OCI-LY1 (cell line): ENCODE data around the gene GAN.

Experiments used
- H2AFZ ChIP-seq: fragments of 200-600 bp; sonication (generic), shearing (Covaris generic); 2 replicates; pipeline ENCODE4 v1.6.0; 2014; ENCODE audit warnings: antibody characterized with exemption, mild to moderate bottlenecking, low read length
- H3F3A ChIP-seq: fragments of 200-600 bp; sonication (generic), shearing (Covaris generic); 2 replicates; pipeline ENCODE4 v1.6.0; 2014; ENCODE audit warnings: mild to moderate bottlenecking, antibody characterized with exemption, low read length, moderate library complexity; ENCODE audit not compliant: insufficient read depth
- H3K27ac ChIP-seq: fragments of 200-600 bp; sonication (generic); 2 replicates; pipeline ENCODE4 v1.5.1; 2014; ENCODE audit warnings: low read length, mixed run types, mild to moderate bottlenecking, low read depth; ENCODE audit not compliant: poor library complexity, severe bottlenecking
- H3K27me3 ChIP-seq: fragments of 200-600 bp; sonication (generic); 2 replicates; pipeline ENCODE4 v1.6.0; 2014; ENCODE audit warnings: antibody characterized with exemption, mild to moderate bottlenecking, low read length, moderate library complexity; ENCODE audit not compliant: insufficient read depth
- H3K36me3 ChIP-seq: fragments of 200-600 bp; sonication (generic); 2 replicates; pipeline ENCODE4 v1.6.1; 2014; ENCODE audit warnings: mild to moderate bottlenecking, antibody characterized with exemption, low read length, moderate library complexity, mixed read lengths; ENCODE audit not compliant: insufficient read depth
- H3K4me1 ChIP-seq: fragments of 200-600 bp; sonication (generic); 2 replicates; pipeline ENCODE4 v1.5.1; 2014; ENCODE audit warnings: mild to moderate bottlenecking, low read length, moderate library complexity; ENCODE audit not compliant: insufficient read depth, severe bottlenecking
- H3K4me2 ChIP-seq: fragments of 200-600 bp; sonication (generic), shearing (Covaris generic); 2 replicates; pipeline ENCODE4 v1.6.1; 2014; ENCODE audit warnings: low read length
- H3K4me3 ChIP-seq: fragments of 200-600 bp; sonication (generic); 2 replicates; pipeline ENCODE4 v1.5.1; 2014; ENCODE audit warnings: low read length, low read depth, mild to moderate bottlenecking, mixed read lengths; ENCODE audit not compliant: poor library complexity, severe bottlenecking
- H3K79me2 ChIP-seq: fragments of 200-600 bp; shearing (Covaris generic); 2 replicates; pipeline ENCODE4 v1.6.1; 2016; ENCODE audit warnings: mixed run types, low read length, mixed read lengths; ENCODE audit not compliant: insufficient read depth
- H3K9ac ChIP-seq: fragments of 200-600 bp; sonication (generic), shearing (Covaris generic); 2 replicates; pipeline ENCODE4 v1.6.1; 2014; ENCODE audit warnings: mild to moderate bottlenecking, low read length, mixed read lengths
- H3K9me2 ChIP-seq: fragments of 200-600 bp; sonication (generic), shearing (Covaris generic); 2 replicates; pipeline ENCODE4 v1.6.1; 2014; ENCODE audit warnings: low read depth, mild to moderate bottlenecking, low read length, mixed read lengths
- H3K9me3 ChIP-seq: fragments of 200-600 bp; shearing (Covaris generic); 2 replicates; pipeline ENCODE4 v1.6.1; 2014; ENCODE audit warnings: low read length, mixed read lengths
- H4K20me1 ChIP-seq: fragments of 200-600 bp; sonication (generic), shearing (Covaris generic); 2 replicates; pipeline ENCODE4 v1.6.0; 2016; ENCODE audit warnings: mild to moderate bottlenecking, low read length; ENCODE audit not compliant: insufficient read depth
- CTCF ChIP-seq: fragments of 200-600 bp; sonication (generic), shearing (Covaris generic); IDR thresholded peaks from 2 replicates; pipeline ENCODE4 v1.5.1; 2017; ENCODE audit warnings: mild to moderate bottlenecking, antibody characterized with exemption, low read length, moderate library complexity, mixed read lengths
- EZH2 ChIP-seq: fragments of 200-600 bp; sonication (generic), shearing (Covaris generic); IDR thresholded peaks from 2 replicates; pipeline ENCODE4 v1.8.0; 2017; ENCODE audit warnings: borderline replicate concordance, mixed run types, mild to moderate bottlenecking, antibody characterized with exemption, low read length, moderate library complexity, mixed read lengths

GAN gene

GRCh38 chr16:81432937-81433557 is 118.3 kb downstream of the GAN start:
- Histone ChIP-seq H3K9me3 (no peaks in the 10 kb centered on the region), H3K79me2 (no peaks in the 10 kb centered on the region), H3K4me1 (peaks cover 49% of the 10 kb centered on the region), H3K27ac (peak overlapping the region; percentile 99), H3K36me3 (no peaks in the 10 kb centered on the region), H3F3A (no peaks in the 10 kb centered on the region), H3K27me3 (peaks cover 3% of the 10 kb centered on the region; the same call in 1 of the 2 replicates), H3K9ac (peak overlapping the region; percentile 71), H3K4me2 (peak overlapping the region; percentile 59), H2AFZ (no peak overlapping the region), H4K20me1 (no peaks in the 10 kb centered on the region), H3K4me3 (peak overlapping the region; percentile 26), H3K9me2 (no peaks in the 10 kb centered on the region)
- TF ChIP-seq EZH2, result no peak
- no peak for TF ChIP-seq CTCF

GRCh38 chr16:81435103-81435502 is 120.3 kb downstream of the GAN start:
- Histone ChIP-seq H3K27me3 (peaks cover 3% of the 10 kb centered on the region; the same call in 1 of the 2 replicates), H3K36me3 (no peaks in the 10 kb centered on the region), H3K4me3 (no peak overlapping the region), H3K9ac (no peak overlapping the region), H3K79me2 (no peaks in the 10 kb centered on the region), H2AFZ (no peak overlapping the region), H3K9me2 (no peaks in the 10 kb centered on the region), H3K4me1 (peaks cover 37% of the 10 kb centered on the region), H3K9me3 (no peaks in the 10 kb centered on the region), H3F3A (no peaks in the 10 kb centered on the region), H3K27ac (peak overlapping the region; percentile 25), H4K20me1 (no peaks in the 10 kb centered on the region), H3K4me2 (no peak overlapping the region)
- TF ChIP-seq CTCF (no peak), EZH2 (no peak)

- no peaks in the 10 kb centered on the region for H3F3A ChIP-seq
- H3K9me3 ChIP-seq, result no peaks in the 10 kb centered on the region
- peaks cover 5% of the 10 kb centered on the region; the same call in 1 of the 2 replicates for H3K27me3 ChIP-seq
- H2AFZ ChIP-seq, result no peak overlapping the region
- H3K4me1 ChIP-seq, result peaks cover 37% of the 10 kb centered on the region
- H4K20me1 ChIP-seq, result no peaks in the 10 kb centered on the region
- H3K79me2 ChIP-seq, result no peaks in the 10 kb centered on the region
- no peaks in the 10 kb centered on the region for H3K36me3 ChIP-seq
- no peak overlapping the region for H3K4me3 ChIP-seq
- H3K27ac ChIP-seq, result no peak overlapping the region
- no peaks in the 10 kb centered on the region for H3K9me2 ChIP-seq
- TF ChIP-seq CTCF, result no peak
- TF ChIP-seq EZH2, result no peak
- no peak overlapping the region for H3K9ac ChIP-seq
- no peak overlapping the region for H3K4me2 ChIP-seq
Observed at GRCh38 chr16:81435567-81435966, 120.8 kb downstream of the GAN start.
